CD4-positive, alpha-beta T cell (primary cell): ENCODE data around the gene CHST15. TPM values are rescaled to one million over a fixed set of nuclear protein-coding genes. Genes with fewer than 3 reads are reported as not detected.

Experiments
- ATAC-seq: fragments of 200-7000 bp; cut with Tn5 transposase; one replicate; pipeline ENCODE4 v1.10.0; 2022; ENCODE audit warnings: mild to moderate bottlenecking; ENCODE audit not compliant: poor library complexity
- CTCF ChIA-PET: fragments of 350-600 bp; sonication (Branson Sonifier 250); formaldehyde crosslinking; loops from one replicate; lab custom pipeline; 2021; ENCODE audit warnings: antibody characterized with exemption, inconsistent platforms; lab: Charles Lee
- POLR2A ChIA-PET: fragments of 350-600 bp; sonication (Branson Sonifier 250); formaldehyde crosslinking; loops from one replicate; lab custom pipeline; 2021; ENCODE audit warnings: antibody characterized with exemption, inconsistent platforms; lab: Charles Lee
- DNase-seq, 14 experiments: peaks; one replicate each; pipeline ENCODE4 v3.0.0-alpha.2; 2013 to 2020; ENCODE audit warnings: mixed read lengths in 2 of 14
- H3K27ac ChIP-seq, 2 donors: one replicate each; pipeline versions ENCODE4 v1.5.1 to v1.7.0; 2013; ENCODE audit warnings: low read length in 2 of 2, low read depth in 1 of 2, mild to moderate bottlenecking in 1 of 2
- H3K27me3 ChIP-seq, 2 experiments: 1 replicate in 1 of 2; 2 replicates in 1 of 2; pipeline versions ENCODE4 v1.6.1 to v1.7.0; 2013; ENCODE audit warnings: low read length in 2 of 2, control low read depth in 1 of 2, mild to moderate bottlenecking in 1 of 2, moderate library complexity in 1 of 2; ENCODE audit not compliant: insufficient read depth in 2 of 2, control insufficient read depth in 1 of 2
- H3K36me3 ChIP-seq: one replicate; pipeline ENCODE4 v1.6.1; 2013; ENCODE audit warnings: low read length, control low read depth; ENCODE audit not compliant: insufficient read depth
- H3K4me1 ChIP-seq: one replicate; pipeline ENCODE4 v1.6.1; 2013; ENCODE audit warnings: low read length, control low read depth; ENCODE audit not compliant: insufficient read depth
- H3K4me3 ChIP-seq: one replicate; pipeline ENCODE4 v1.5.1; 2013; ENCODE audit warnings: mild to moderate bottlenecking, low read length, moderate library complexity
- H3K9me3 ChIP-seq, 2 experiments: 1 replicate in 1 of 2; 2 replicates in 1 of 2; pipeline versions ENCODE4 v1.6.1 to v1.7.0; 2013; ENCODE audit warnings: low read length in 2 of 2, mild to moderate bottlenecking in 2 of 2, control low read depth in 1 of 2, moderate library complexity in 1 of 2; ENCODE audit not compliant: control insufficient read depth in 1 of 2, insufficient read depth in 1 of 2
- H3K27ac Mint-ChIP-seq: one replicate; pipeline ENCODE4 v1.8.0; 2020; ENCODE audit warnings: mixed read lengths
- H3K27me3 Mint-ChIP-seq: one replicate; pipeline ENCODE4 v1.8.0; 2021; ENCODE audit warnings: mixed read lengths
- H3K36me3 Mint-ChIP-seq: one replicate; pipeline ENCODE4 v1.8.0; 2021; ENCODE audit warnings: low read depth, mixed read lengths
- H3K4me1 Mint-ChIP-seq: one replicate; pipeline ENCODE4 v1.8.0; 2021; ENCODE audit warnings: low read depth, mixed read lengths
- H3K4me3 Mint-ChIP-seq: one replicate; pipeline ENCODE4 v1.8.0; 2020; ENCODE audit warnings: mild to moderate bottlenecking, mixed read lengths
- H3K9me3 Mint-ChIP-seq: one replicate; pipeline ENCODE4 v1.8.0; 2020; ENCODE audit warnings: mixed read lengths
- intact Hi-C, 2 experiments: fragments of 100-400 bp; cut with DNase I in 1 of 2; cut with micrococcal nuclease in 1 of 2; formaldehyde crosslinking; loops; one replicate each; pipeline versions ENCODE4 v1.15.1 to v1.9.0; 2023 to 2025; cut with DNase I, micrococcal nuclease
- total RNA-seq, 174 experiments: library from RNA in 2 of 174; stranded (reverse) in 2 of 174; gene quantifications; one replicate each; pipeline ENCODE4 v1.2.3 and lab custom pipeline; 2021 to 2026
- TF ChIP-seq, protein P1 (sequence below): fragments of 200-600 bp; IDR thresholded peaks from one replicate; pipeline ENCODE4 v1.8.0; 2022; ENCODE audit warnings: antibody characterized with exemption, mild to moderate bottlenecking

CHST15 gene
- total RNA-seq, 2 experiments from 2014 or later = 0.42 to 0.52 TPM

GRCh38 chr10:124109261-124109660 lies 15.9 kb upstream of the CHST15 start:
- H3K4me3 ChIP-seq = no peak overlapping the region
- H3K27me3 Mint-ChIP-seq = peaks cover 29% of the 10 kb centered on the region
- no peak overlapping the region for H3K27ac ChIP-seq
- no peak overlapping the region for H3K27ac Mint-ChIP-seq
- H3K4me1 Mint-ChIP-seq = no peaks in the 10 kb centered on the region
- H3K4me1 ChIP-seq = no peaks in the 10 kb centered on the region
- no peaks in the 10 kb centered on the region for H3K36me3 Mint-ChIP-seq
- intact Hi-C loops = no loop called here
- no peaks in the 10 kb centered on the region for H3K27me3 ChIP-seq
- DNase-seq (no peak), ATAC-seq (no peak)
- no peak overlapping the region for H3K4me3 Mint-ChIP-seq
- POLR2A ChIA-PET = no interaction called here
- peaks cover 0 to 10% of the 10 kb centered on the region in 2 experiments for H3K9me3 ChIP-seq
- TF ChIP-seq, protein P1, sequence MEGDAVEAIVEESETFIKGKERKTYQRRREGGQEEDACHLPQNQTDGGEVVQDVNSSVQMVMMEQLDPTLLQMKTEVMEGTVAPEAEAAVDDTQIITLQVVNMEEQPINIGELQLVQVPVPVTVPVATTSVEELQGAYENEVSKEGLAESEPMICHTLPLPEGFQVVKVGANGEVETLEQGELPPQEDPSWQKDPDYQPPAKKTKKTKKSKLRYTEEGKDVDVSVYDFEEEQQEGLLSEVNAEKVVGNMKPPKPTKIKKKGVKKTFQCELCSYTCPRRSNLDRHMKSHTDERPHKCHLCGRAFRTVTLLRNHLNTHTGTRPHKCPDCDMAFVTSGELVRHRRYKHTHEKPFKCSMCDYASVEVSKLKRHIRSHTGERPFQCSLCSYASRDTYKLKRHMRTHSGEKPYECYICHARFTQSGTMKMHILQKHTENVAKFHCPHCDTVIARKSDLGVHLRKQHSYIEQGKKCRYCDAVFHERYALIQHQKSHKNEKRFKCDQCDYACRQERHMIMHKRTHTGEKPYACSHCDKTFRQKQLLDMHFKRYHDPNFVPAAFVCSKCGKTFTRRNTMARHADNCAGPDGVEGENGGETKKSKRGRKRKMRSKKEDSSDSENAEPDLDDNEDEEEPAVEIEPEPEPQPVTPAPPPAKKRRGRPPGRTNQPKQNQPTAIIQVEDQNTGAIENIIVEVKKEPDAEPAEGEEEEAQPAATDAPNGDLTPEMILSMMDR = no peak
- CTCF ChIA-PET = no interaction called here
- H3K36me3 ChIP-seq = no peaks in the 10 kb centered on the region
- H3K9me3 Mint-ChIP-seq = no peaks in the 10 kb centered on the region

DNA sequence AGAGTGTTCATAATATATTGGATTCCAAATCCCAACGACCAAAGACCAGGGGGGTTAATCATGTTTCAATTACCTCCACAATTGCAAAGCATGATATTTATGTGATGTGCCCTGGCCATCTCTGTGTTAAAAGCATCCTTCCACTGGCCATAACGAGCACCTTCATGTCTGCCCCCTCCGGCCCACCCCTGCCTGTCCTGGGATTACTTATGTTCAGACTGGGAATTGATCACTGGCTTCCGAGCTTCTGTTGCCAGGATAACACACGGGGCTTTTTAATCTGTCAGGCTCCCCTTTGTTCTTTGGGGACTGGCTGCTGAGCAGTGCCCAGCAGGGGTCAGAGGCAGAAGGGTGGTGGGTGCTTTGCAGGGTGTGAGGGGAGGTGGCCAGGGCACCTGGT lies 13.7 kb upstream of the CHST15 start:
- H3K36me3 ChIP-seq = no peaks in the 10 kb centered on the region
- H3K4me1 ChIP-seq = no peaks in the 10 kb centered on the region
- H3K27ac ChIP-seq = no peak overlapping the region
- Mint-ChIP-seq H3K4me1 (no peaks in the 10 kb centered on the region), H3K9me3 (peaks cover 2% of the 10 kb centered on the region), H3K27ac (no peak overlapping the region), H3K27me3 (peaks cover 29% of the 10 kb centered on the region), H3K36me3 (no peaks in the 10 kb centered on the region), H3K4me3 (no peak overlapping the region)
- peaks cover 0 to 23% of the 10 kb centered on the region in 2 experiments for H3K9me3 ChIP-seq
- intact Hi-C loops = no loop called here
- TF ChIP-seq, protein P1 = no peak
- DNase-seq = no peak
- ChIA-PET CTCF (no interaction called here), POLR2A (no interaction called here)
- no peaks in the 10 kb centered on the region for H3K27me3 ChIP-seq
- H3K4me3 ChIP-seq = no peak overlapping the region
- ATAC-seq = no peak

DNA sequence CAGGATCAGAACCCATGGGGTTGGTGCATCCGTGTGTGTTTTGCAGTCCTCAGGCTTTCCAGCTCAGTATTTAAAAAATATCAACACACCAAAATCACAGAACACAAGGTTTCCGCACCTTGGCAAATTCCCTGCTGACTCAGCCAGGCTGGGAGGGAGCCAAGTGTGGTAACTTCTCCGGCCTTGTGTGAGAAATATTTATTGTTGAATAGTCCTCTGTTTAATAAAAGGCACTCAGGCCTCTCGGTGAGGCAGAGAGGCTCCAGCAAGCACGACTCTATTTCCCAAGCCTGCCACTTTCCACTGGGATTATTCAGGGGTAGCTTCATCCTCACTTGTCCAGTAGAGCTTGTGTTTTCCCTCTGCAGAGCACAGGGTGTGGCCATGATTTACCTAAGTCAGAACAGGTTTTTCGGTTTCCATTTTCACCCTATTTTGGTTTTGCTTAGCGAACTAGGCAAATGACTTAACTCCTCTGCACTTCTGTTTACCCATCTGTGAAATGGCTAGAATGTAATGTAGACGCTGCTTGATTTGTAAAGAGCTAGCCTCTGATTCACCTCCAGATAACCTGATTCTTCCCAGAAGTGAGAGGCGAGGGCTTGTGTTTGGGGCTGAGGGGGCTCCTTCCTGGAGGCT lies 13.0 kb upstream of the CHST15 start:
- Mint-ChIP-seq H3K27ac (no peak overlapping the region), H3K9me3 (peaks cover 2% of the 10 kb centered on the region), H3K36me3 (no peaks in the 10 kb centered on the region), H3K4me3 (no peak overlapping the region), H3K27me3 (peaks cover 29% of the 10 kb centered on the region), H3K4me1 (no peaks in the 10 kb centered on the region)
- H3K27ac ChIP-seq = no peak overlapping the region
- POLR2A ChIA-PET = no interaction called here
- H3K4me3 ChIP-seq = no peak overlapping the region
- CTCF ChIA-PET = no interaction called here
- DNase-seq = peak in 2 of 14 experiments; percentile 15 to 30
- intact Hi-C loops = no loop called here
- no peaks in the 10 kb centered on the region for H3K4me1 ChIP-seq
- no peaks in the 10 kb centered on the region for H3K27me3 ChIP-seq
- H3K36me3 ChIP-seq = no peaks in the 10 kb centered on the region
- TF ChIP-seq, protein P1 = no peak
- no peak for ATAC-seq
- peaks cover 0 to 23% of the 10 kb centered on the region in 2 experiments for H3K9me3 ChIP-seq
